Epithelial cell of esophagus (primary cell): ENCODE results near the gene TPSAB1.

Experiments
- DNase-seq: peaks from one replicate; pipeline ENCODE4 v3.0.0; 2010; ENCODE audit warnings: low read depth
- H3K4me3 ChIP-seq: 2 replicates; pipeline ENCODE4 v1.5.1; 2011; ENCODE audit warnings: mild to moderate bottlenecking, low read length, control low read depth
- TF ChIP-seq, protein P1 (sequence below): IDR thresholded peaks from 2 replicates; pipeline ENCODE4 v1.5.1; 2011; ENCODE audit warnings: low read depth, mild to moderate bottlenecking, low read length, control low read depth, inconsistent platforms; ENCODE audit not compliant: insufficient read depth; ENCODE audit errors: missing control alignments

The TPSAB1 gene

GRCh38 chr16:1202274-1202673 lies 38.2 kb upstream of the TPSAB1 start:
- H3K4me3 ChIP-seq, result no peak overlapping the region
- no peak for DNase-seq
- TF ChIP-seq, protein P1, sequence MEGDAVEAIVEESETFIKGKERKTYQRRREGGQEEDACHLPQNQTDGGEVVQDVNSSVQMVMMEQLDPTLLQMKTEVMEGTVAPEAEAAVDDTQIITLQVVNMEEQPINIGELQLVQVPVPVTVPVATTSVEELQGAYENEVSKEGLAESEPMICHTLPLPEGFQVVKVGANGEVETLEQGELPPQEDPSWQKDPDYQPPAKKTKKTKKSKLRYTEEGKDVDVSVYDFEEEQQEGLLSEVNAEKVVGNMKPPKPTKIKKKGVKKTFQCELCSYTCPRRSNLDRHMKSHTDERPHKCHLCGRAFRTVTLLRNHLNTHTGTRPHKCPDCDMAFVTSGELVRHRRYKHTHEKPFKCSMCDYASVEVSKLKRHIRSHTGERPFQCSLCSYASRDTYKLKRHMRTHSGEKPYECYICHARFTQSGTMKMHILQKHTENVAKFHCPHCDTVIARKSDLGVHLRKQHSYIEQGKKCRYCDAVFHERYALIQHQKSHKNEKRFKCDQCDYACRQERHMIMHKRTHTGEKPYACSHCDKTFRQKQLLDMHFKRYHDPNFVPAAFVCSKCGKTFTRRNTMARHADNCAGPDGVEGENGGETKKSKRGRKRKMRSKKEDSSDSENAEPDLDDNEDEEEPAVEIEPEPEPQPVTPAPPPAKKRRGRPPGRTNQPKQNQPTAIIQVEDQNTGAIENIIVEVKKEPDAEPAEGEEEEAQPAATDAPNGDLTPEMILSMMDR, result no peak

DNA sequence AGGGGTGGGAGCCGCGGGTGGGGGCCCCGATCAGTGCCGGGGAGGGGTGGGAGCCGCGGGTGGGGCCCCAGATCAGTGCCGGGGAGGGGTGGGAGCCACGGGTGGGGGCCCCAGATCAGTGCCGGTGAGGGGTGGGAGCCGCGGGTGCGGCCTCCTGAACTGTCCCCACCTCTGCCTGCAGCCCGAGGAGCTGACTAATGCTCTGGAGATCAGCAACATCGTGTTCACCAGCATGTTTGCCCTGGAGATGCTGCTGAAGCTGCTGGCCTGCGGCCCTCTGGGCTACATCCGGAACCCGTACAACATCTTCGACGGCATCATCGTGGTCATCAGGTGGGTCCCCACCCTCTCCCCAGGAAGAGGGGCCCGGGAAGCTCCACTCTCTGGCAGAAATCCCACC lies 35.6 kb upstream of the TPSAB1 start:
- DNase-seq, result no peak
- TF ChIP-seq, protein P1, result no peak
- H3K4me3 ChIP-seq, result no peak overlapping the region

DNA sequence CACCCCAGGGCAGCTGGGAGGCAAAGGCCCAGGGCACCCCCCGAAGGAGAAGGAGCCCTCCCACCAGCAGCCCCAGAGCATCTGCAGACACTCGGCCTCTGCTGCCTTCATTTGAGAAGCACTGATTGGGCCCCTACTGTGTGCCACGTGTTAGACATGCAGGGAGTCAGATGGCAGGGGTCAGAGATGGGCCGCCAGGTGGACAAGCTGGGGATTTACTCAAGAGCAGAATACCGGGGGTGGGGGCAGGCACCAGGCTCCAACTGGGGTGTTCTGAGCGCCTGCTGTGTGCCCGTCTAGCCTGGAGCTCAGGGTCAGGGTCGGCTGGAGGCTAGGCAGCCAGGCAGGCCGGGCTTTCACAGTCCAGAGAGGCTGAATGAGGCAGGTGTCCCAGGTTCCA lies 34.2 kb upstream of the TPSAB1 start:
- no peak overlapping the region for H3K4me3 ChIP-seq
- no peak for DNase-seq
- TF ChIP-seq, protein P1, result no peak

DNA sequence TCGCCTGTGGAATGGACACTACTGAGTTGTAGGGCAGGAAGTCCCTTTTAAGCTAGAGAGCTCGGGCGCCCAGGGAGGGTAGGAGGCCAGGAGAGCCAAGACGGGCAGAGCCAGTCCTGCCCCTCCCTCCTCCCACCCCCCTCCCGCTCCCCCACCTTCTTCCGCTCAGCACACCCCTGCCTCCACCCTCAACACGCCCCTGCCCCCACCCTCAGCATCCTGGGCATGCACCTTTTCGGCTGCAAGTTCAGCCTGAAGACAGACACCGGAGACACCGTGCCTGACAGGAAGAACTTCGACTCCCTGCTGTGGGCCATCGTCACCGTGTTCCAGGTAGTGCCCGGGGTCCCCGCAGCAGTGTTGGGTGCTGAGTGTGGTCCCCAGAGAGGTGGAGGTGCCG lies 33.7 kb upstream of the TPSAB1 start:
- DNase-seq, result no peak
- TF ChIP-seq, protein P1, result no peak
- H3K4me3 ChIP-seq, result no peak overlapping the region

DNA sequence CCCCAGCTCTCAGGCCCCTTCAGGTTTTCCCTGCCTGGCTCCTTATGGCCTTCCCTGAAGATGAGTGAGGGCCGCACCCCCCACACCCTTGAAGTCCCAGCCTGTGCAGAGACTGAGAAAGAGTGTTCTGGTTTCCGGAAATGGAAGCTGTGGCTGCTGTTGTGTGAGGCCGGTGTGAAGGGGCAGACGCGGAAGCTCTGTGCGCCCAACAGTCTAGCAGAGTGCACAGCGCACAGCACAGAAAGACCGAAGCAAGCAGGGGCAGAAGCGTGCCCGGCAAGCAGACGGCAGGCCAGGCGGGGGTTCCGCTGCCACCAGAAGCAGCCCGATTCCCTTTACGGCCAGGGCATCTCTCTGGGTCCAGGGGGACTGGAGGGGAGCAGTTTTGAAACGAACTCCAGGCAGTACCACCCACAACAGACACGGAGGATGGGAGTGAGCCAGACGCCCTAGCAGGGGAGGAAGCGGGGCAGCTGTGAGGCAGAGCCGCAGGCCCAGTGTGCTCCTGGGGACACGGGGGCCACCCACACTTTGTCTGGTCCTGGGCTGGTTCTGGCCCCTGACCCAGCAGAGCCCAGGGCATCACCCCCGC lies 32.2 kb upstream of the TPSAB1 start:
- TF ChIP-seq, protein P1, result no peak
- no peak for DNase-seq
- H3K4me3 ChIP-seq, result no peak overlapping the region

DNA sequence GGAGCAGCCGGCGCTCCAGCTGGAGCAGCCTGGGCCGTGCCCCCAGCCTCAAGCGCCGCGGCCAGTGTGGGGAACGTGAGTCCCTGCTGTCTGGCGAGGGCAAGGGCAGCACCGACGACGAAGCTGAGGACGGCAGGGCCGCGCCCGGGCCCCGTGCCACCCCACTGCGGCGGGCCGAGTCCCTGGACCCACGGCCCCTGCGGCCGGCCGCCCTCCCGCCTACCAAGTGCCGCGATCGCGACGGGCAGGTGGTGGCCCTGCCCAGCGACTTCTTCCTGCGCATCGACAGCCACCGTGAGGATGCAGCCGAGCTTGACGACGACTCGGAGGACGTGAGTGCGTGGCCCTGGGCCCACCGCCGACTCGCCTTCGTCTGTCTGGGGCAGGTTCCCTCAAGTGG lies 31.4 kb upstream of the TPSAB1 start:
- no peak for DNase-seq
- H3K4me3 ChIP-seq, result no peak overlapping the region
- TF ChIP-seq, protein P1, result no peak

- TF ChIP-seq, protein P1, result no peak
- no peak overlapping the region for H3K4me3 ChIP-seq
- no peak for DNase-seq
Observed at GRCh38 chr16:1210461-1210860, 30.0 kb upstream of the TPSAB1 start.
